HUES64 (cell line): ENCODE data around the gene RBFOX2.

ENCODE experiments used
- H3K27ac ChIP-seq: 2 replicates; pipeline ENCODE4 v1.7.0; 2013; ENCODE audit warnings: low read depth, low read length, inconsistent platforms
- H3K27me3 ChIP-seq: 2 replicates; pipeline ENCODE4 v1.6.1; 2013; ENCODE audit warnings: mild to moderate bottlenecking, low read length; ENCODE audit not compliant: insufficient read depth
- H3K36me3 ChIP-seq: 2 replicates; pipeline ENCODE4 v1.6.1; 2013; ENCODE audit warnings: mild to moderate bottlenecking, low read length; ENCODE audit not compliant: insufficient read depth
- H3K4me1 ChIP-seq: 2 replicates; pipeline ENCODE4 v1.6.1; 2013; ENCODE audit warnings: mild to moderate bottlenecking, low read length, moderate library complexity; ENCODE audit not compliant: insufficient read depth
- H3K4me3 ChIP-seq: 2 replicates; pipeline ENCODE4 v1.5.1; 2013; ENCODE audit warnings: mild to moderate bottlenecking, low read length, moderate library complexity
- H3K9ac ChIP-seq: 2 replicates; pipeline ENCODE4 v1.6.1; 2013; ENCODE audit warnings: mild to moderate bottlenecking, low read depth, low read length
- H3K9me3 ChIP-seq: 2 replicates; pipeline ENCODE4 v1.6.1; 2013; ENCODE audit warnings: low read depth, low read length; ENCODE audit not compliant: insufficient read depth
- WGBS: fragments of 150-250, 120-280 bp; methylation state at CpG from one replicate; pipeline ENCODE4 v1.1.7; 2013; ENCODE audit warnings: missing lambda C conversion rate; 5-methylcytosine and 5-hydroxymethylcytosine counted together

The RBFOX2 gene

GRCh38 chr22:35912658-35913057 lies 116.0 kb downstream of the RBFOX2 start:
- WGBS = no CpG with 5 or more reads among the region's 1 CpG
- H3K4me1 ChIP-seq = peaks cover 48% of the 10 kb centered on the region
- no peak overlapping the region for H3K9ac ChIP-seq
- H3K9me3 ChIP-seq = no peaks in the 10 kb centered on the region
- H3K27ac ChIP-seq = no peak overlapping the region
- no peaks in the 10 kb centered on the region for H3K36me3 ChIP-seq
- H3K4me3 ChIP-seq = no peak overlapping the region
- no peaks in the 10 kb centered on the region; the same call in 1 of the 2 replicates for H3K27me3 ChIP-seq

GRCh38 chr22:35911877-35912276 lies 116.7 kb downstream of the RBFOX2 start:
- WGBS = 100% methylated on average over 1 of the region's 2 CpGs
- Histone ChIP-seq H3K27me3 (no peaks in the 10 kb centered on the region; the same call in 1 of the 2 replicates), H3K9me3 (no peaks in the 10 kb centered on the region), H3K9ac (no peak overlapping the region), H3K4me3 (no peak overlapping the region), H3K27ac (no peak overlapping the region), H3K4me1 (peaks cover 48% of the 10 kb centered on the region), H3K36me3 (no peaks in the 10 kb centered on the region)

- 67% methylated on average over 1 of the region's 2 CpGs for WGBS
- Histone ChIP-seq H3K9ac (no peak overlapping the region), H3K4me1 (peaks cover 44% of the 10 kb centered on the region), H3K36me3 (no peaks in the 10 kb centered on the region), H3K27me3 (no peaks in the 10 kb centered on the region; the same call in 1 of the 2 replicates), H3K27ac (no peak overlapping the region), H3K4me3 (no peak overlapping the region), H3K9me3 (no peaks in the 10 kb centered on the region)
Measured at GRCh38 chr22:35910926-35911325, 117.7 kb downstream of the RBFOX2 start.

GRCh38 chr22:35910003-35910769 lies 118.4 kb downstream of the RBFOX2 start:
- Histone ChIP-seq H3K9me3 (no peaks in the 10 kb centered on the region), H3K4me3 (no peak overlapping the region), H3K27me3 (no peaks in the 10 kb centered on the region; the same call in 1 of the 2 replicates), H3K4me1 (peaks cover 36% of the 10 kb centered on the region), H3K9ac (no peak overlapping the region), H3K36me3 (no peaks in the 10 kb centered on the region), H3K27ac (no peak overlapping the region)
- 87% methylated on average over 2 of the region's 4 CpGs for WGBS

- Histone ChIP-seq H3K9ac (no peak overlapping the region), H3K4me1 (peaks cover 12% of the 10 kb centered on the region)
- no CpG with 5 or more reads among the region's 1 CpG for WGBS
Measured at GRCh38 chr22:35905894-35906293, 122.7 kb downstream of the RBFOX2 start.

GRCh38 chr22:35904752-35905151 lies 123.9 kb downstream of the RBFOX2 start:
- H3K36me3 ChIP-seq = no peaks in the 10 kb centered on the region
- no peak overlapping the region for H3K27ac ChIP-seq
- no peak overlapping the region for H3K9ac ChIP-seq
- 89% methylated on average over 2 of the region's 6 CpGs for WGBS
- no peak overlapping the region for H3K4me3 ChIP-seq
- H3K27me3 ChIP-seq = no peaks in the 10 kb centered on the region
- peaks cover 14% of the 10 kb centered on the region for H3K4me1 ChIP-seq
- no peaks in the 10 kb centered on the region for H3K9me3 ChIP-seq

More at GRCh38 chr22:35905894-35906293, 122.7 kb downstream of the RBFOX2 start:
- Histone ChIP-seq H3K4me3 (no peak overlapping the region), H3K9me3 (no peaks in the 10 kb centered on the region), H3K27ac (no peak overlapping the region), H3K27me3 (no peaks in the 10 kb centered on the region; the same call in 1 of the 2 replicates), H3K36me3 (no peaks in the 10 kb centered on the region)

GRCh38 chr22:35904336-35904692 lies 124.3 kb downstream of the RBFOX2 start:
- no peaks in the 10 kb centered on the region for H3K9me3 ChIP-seq
- peaks cover 14% of the 10 kb centered on the region for H3K4me1 ChIP-seq
- H3K27me3 ChIP-seq = no peaks in the 10 kb centered on the region
- H3K9ac ChIP-seq = no peak overlapping the region
- no peak overlapping the region for H3K4me3 ChIP-seq
- no peak overlapping the region for H3K27ac ChIP-seq
- H3K36me3 ChIP-seq = no peaks in the 10 kb centered on the region
- 84% methylated on average over 2 of the region's 2 CpGs for WGBS

- Histone ChIP-seq H3K9me3 (no peaks in the 10 kb centered on the region), H3K4me1 (peaks cover 14% of the 10 kb centered on the region), H3K9ac (no peak overlapping the region), H3K27ac (no peak overlapping the region), H3K4me3 (no peak overlapping the region), H3K27me3 (no peaks in the 10 kb centered on the region), H3K36me3 (no peaks in the 10 kb centered on the region)
- 78% methylated on average over 3 of the region's 3 CpGs for WGBS
Measured at GRCh38 chr22:35903571-35904335, 124.9 kb downstream of the RBFOX2 start.

GRCh38 chr22:35900483-35901168 lies 128.0 kb downstream of the RBFOX2 start:
- H3K9ac ChIP-seq = no peak overlapping the region
- H3K9me3 ChIP-seq = no peaks in the 10 kb centered on the region
- no peak overlapping the region; the same call in 1 of the 2 replicates for H3K27ac ChIP-seq
- H3K4me3 ChIP-seq = no peak overlapping the region
- no peaks in the 10 kb centered on the region for H3K36me3 ChIP-seq
- H3K4me1 ChIP-seq = peaks cover 16% of the 10 kb centered on the region
- no peaks in the 10 kb centered on the region for H3K27me3 ChIP-seq
- 77% methylated on average over 5 of the region's 5 CpGs for WGBS

- Histone ChIP-seq H3K27me3 (no peaks in the 10 kb centered on the region), H3K36me3 (no peaks in the 10 kb centered on the region), H3K9me3 (no peaks in the 10 kb centered on the region), H3K4me1 (peaks cover 25% of the 10 kb centered on the region), H3K9ac (no peak overlapping the region), H3K27ac (no peak overlapping the region), H3K4me3 (no peak overlapping the region)
Measured at GRCh38 chr22:35899736-35900135, 128.9 kb downstream of the RBFOX2 start.

- WGBS = 78% methylated on average over 7 of the region's 7 CpGs
- H3K36me3 ChIP-seq = no peaks in the 10 kb centered on the region
- H3K27ac ChIP-seq = no peak overlapping the region
- no peak overlapping the region for H3K9ac ChIP-seq
- no peaks in the 10 kb centered on the region for H3K9me3 ChIP-seq
- H3K4me3 ChIP-seq = no peak overlapping the region
- peaks cover 35% of the 10 kb centered on the region for H3K4me1 ChIP-seq
- no peaks in the 10 kb centered on the region for H3K27me3 ChIP-seq
Measured at GRCh38 chr22:35896111-35896705, 132.4 kb downstream of the RBFOX2 start.
